ENCODE measurements around the gene BAHCC1. TPM values are rescaled to one million over a fixed set of nuclear protein-coding genes. Genes with fewer than 3 reads are reported as not detected.

BAHCC1 gene
- total RNA-seq, 2 donors from 2014 or later = 41.2 to 69.6 TPM

- no peaks in the 10 kb centered on the region for H3K36me3 ChIP-seq
- no peak overlapping the region for H3K4me3 ChIP-seq
- H3K9me3 ChIP-seq = no peaks in the 10 kb centered on the region
- H3K27ac ChIP-seq = no peak overlapping the region
- H3K4me1 ChIP-seq (ENCODE audit: control insufficient read depth in 1 of 2, low read depth in 2 of 2) = peaks cover 5 to 14% of the 10 kb centered on the region in 2 donors
- no peak for ATAC-seq (ENCODE audit: insufficient number of reproducible peaks, low FRiP score, low read depth)
- DNase-seq (ENCODE audit: low spot score) = no peak
- TF ChIP-seq CTCF (IDR thresholded peaks at IDR 0.05) = no peak
- no peaks in the 10 kb centered on the region for H3K27me3 ChIP-seq (replicated peaks; ENCODE audit: insufficient read depth)
These were observed 96.5 kb downstream of the BAHCC1 start for GRCh38 chr17:81491761-81492160.

- no peak overlapping the region for H3K4me3 ChIP-seq
- ATAC-seq (ENCODE audit: insufficient number of reproducible peaks, low FRiP score, low read depth) (no peak), DNase-seq (ENCODE audit: low spot score) (no peak)
- no peak overlapping the region for H3K27ac ChIP-seq
- TF ChIP-seq CTCF (IDR thresholded peaks at IDR 0.05) = no peak
- no peaks in the 10 kb centered on the region for H3K9me3 ChIP-seq
- H3K36me3 ChIP-seq = no peaks in the 10 kb centered on the region
- H3K4me1 ChIP-seq (ENCODE audit: control insufficient read depth in 1 of 2, low read depth in 2 of 2) = peaks cover 5 to 12% of the 10 kb centered on the region in 2 donors
- H3K27me3 ChIP-seq (replicated peaks; ENCODE audit: insufficient read depth) = no peaks in the 10 kb centered on the region
These were observed 96.9 kb downstream of the BAHCC1 start for GRCh38 chr17:81492202-81492601.

- H3K27ac ChIP-seq = no peak overlapping the region
- H3K4me1 ChIP-seq (ENCODE audit: control insufficient read depth in 1 of 2, low read depth in 2 of 2) = peaks cover 5 to 8% of the 10 kb centered on the region in 2 donors
- no peaks in the 10 kb centered on the region for H3K36me3 ChIP-seq
- ATAC-seq (ENCODE audit: insufficient number of reproducible peaks, low FRiP score, low read depth) (no peak), DNase-seq (ENCODE audit: low spot score) (no peak)
- H3K4me3 ChIP-seq = no peak overlapping the region
- no peaks in the 10 kb centered on the region for H3K27me3 ChIP-seq (replicated peaks; ENCODE audit: insufficient read depth)
- H3K9me3 ChIP-seq = no peaks in the 10 kb centered on the region
- TF ChIP-seq CTCF (IDR thresholded peaks at IDR 0.05) = no peak
These were observed 97.4 kb downstream of the BAHCC1 start for GRCh38 chr17:81492706-81493105.

GRCh38 chr17:81493198-81494038, 98.2 kb downstream of the BAHCC1 start:
- DNase-seq (ENCODE audit: low spot score) (no peak), ATAC-seq (ENCODE audit: insufficient number of reproducible peaks, low FRiP score, low read depth) (no peak)
- no peak overlapping the region for H3K4me3 ChIP-seq
- H3K27ac ChIP-seq = no peak overlapping the region
- H3K4me1 ChIP-seq (ENCODE audit: control insufficient read depth in 1 of 2, low read depth in 2 of 2) = peaks cover 4 to 5% of the 10 kb centered on the region in 2 donors
- H3K36me3 ChIP-seq = no peaks in the 10 kb centered on the region
- H3K9me3 ChIP-seq = no peaks in the 10 kb centered on the region
- no peak for TF ChIP-seq CTCF (IDR thresholded peaks at IDR 0.05)
- H3K27me3 ChIP-seq (replicated peaks; ENCODE audit: insufficient read depth) = no peaks in the 10 kb centered on the region

GRCh38 chr17:81494626-81495377, 99.5 kb downstream of the BAHCC1 start:
- H3K27me3 ChIP-seq (replicated peaks; ENCODE audit: insufficient read depth) = no peaks in the 10 kb centered on the region
- H3K4me3 ChIP-seq = no peak overlapping the region
- DNase-seq (ENCODE audit: low spot score) = no peak
- peaks cover 3 to 8% of the 10 kb centered on the region in 2 donors for H3K4me1 ChIP-seq (ENCODE audit: control insufficient read depth in 1 of 2, low read depth in 2 of 2)
- no peaks in the 10 kb centered on the region for H3K36me3 ChIP-seq
- H3K9me3 ChIP-seq = no peaks in the 10 kb centered on the region
- TF ChIP-seq CTCF (IDR thresholded peaks at IDR 0.05) = no peak
- ATAC-seq (ENCODE audit: insufficient number of reproducible peaks, low FRiP score, low read depth) = no peak
- no peak overlapping the region for H3K27ac ChIP-seq
